NT2/D1 (cell line): ENCODE data around the gene RASL10A.

Experiments used
- SUZ12 ChIP-seq: IDR thresholded peaks from 2 replicates; pipeline ENCODE4 v1.6.1; 2011; ENCODE audit not compliant: insufficient read length, insufficient read depth; ENCODE audit errors: extremely low read depth
- YY1 ChIP-seq: IDR thresholded peaks from 2 replicates; pipeline ENCODE4 v1.6.1; 2011; ENCODE audit not compliant: insufficient read length, insufficient read depth

- TF ChIP-seq SUZ12 (no peak), YY1 (no peak)
These were observed 5.0 kb upstream of the RASL10A start for GRCh38 chr22:29320546-29320945.
